ENCODE results near the gene ALS2CL.

The ALS2CL gene

DNA sequence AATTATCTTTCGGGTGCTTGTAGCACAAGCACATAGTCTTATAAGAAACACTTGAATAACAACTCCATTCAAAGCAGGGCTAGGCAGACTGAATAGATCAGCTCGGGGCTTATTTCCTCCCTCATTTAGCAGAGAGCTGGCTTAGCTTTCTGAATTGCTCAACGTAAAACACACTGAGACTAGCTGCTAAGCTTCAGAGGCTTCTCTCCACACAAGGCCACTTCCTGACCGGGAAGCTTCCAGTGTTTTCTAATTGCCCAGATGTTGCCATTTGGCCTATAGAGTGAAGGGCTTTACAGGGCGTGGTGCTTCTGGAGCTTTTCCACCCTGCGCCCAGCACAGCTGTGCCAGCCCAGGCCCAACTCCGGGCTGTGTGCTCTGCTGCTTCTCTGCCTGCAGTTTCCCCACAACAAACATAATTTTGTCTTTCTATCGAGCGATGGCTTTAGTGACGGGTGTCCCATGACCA is 64.5 kb downstream of the ALS2CL start:
- DNase-seq, result no peak

DNA sequence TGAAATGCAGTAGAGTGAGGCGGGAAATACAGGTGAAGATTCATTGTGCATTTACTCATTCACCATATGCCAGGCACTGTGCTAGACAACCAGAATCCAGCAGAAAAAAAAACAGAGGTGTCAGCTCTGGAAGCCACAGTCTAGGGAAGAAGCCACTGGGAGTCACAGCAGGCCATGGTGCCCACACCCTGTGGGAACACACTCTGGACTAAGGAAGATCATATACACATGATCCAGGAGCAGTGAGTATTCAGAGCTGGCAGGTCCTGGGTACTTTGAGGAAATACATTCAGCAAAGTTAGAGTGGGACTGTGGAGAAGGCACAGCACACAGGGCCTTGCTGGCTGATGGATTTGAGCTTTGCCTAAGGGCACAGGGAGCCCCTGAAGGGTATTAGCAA is 66.4 kb downstream of the ALS2CL start:
- no peak for DNase-seq

DNA sequence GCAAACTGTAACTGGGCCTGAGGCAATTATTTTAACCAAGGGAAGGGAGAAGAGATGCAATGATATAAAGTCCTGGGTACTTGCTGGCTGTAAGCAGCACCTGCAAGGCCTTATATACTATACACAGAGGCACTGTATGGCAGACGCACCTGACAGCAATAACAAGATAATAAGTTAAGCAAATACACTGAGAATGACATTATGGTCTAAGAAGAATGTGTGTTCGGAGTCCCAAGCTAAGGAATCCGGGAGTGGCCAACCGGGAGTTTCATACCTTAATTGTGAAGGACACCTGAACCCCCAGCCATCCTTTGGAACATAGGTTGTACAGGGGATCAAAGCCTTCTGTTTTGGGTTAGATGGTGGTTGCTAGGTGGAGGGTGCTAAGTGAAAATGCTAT is 67.4 kb downstream of the ALS2CL start:
- DNase-seq, result no peak

DNA sequence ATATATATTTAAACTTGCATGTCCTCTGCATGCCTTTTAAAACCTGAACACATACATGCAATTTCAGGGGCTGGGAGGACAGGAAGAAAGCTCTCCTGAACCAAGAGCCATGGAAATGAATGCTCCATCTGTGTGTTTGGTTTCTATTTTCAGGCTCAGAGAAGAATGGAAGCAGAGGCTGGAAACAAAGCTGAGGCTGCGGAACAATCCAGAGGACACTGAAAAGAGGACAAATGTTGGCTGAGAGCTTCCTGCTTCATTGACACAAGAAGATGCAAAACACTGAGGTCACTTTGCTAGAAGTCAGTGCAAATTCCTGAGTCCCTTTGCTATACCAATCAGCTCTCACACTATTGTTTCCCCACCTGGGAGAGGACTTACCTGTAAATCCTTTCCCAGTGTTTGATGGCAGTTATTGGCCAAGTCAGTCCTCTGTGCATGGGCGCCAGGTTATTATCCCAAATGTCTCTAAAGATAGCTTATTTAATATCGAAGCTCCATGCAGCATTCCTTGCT is 68.4 kb downstream of the ALS2CL start:
- DNase-seq, result peak; percentile 59

DNA sequence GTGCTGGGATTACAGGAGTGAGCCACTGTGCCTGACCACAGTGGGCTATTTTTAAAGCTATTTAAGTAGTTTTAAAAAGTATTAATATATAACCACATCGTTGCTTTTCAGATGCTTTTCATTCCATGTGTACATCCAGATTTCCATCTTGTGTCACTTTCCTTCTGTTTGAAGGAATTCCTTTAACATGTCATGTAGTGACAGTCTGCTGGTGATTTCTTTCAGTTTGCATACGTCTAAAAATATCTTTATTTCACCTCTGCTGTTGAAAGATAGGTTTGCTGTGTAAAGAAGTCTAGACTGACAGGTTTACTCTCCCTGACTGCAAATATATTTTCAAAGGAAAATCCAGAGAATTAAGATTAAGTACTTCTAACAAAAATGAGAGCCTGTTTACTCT is 68.9 kb downstream of the ALS2CL start:
- no peak for DNase-seq

DNA sequence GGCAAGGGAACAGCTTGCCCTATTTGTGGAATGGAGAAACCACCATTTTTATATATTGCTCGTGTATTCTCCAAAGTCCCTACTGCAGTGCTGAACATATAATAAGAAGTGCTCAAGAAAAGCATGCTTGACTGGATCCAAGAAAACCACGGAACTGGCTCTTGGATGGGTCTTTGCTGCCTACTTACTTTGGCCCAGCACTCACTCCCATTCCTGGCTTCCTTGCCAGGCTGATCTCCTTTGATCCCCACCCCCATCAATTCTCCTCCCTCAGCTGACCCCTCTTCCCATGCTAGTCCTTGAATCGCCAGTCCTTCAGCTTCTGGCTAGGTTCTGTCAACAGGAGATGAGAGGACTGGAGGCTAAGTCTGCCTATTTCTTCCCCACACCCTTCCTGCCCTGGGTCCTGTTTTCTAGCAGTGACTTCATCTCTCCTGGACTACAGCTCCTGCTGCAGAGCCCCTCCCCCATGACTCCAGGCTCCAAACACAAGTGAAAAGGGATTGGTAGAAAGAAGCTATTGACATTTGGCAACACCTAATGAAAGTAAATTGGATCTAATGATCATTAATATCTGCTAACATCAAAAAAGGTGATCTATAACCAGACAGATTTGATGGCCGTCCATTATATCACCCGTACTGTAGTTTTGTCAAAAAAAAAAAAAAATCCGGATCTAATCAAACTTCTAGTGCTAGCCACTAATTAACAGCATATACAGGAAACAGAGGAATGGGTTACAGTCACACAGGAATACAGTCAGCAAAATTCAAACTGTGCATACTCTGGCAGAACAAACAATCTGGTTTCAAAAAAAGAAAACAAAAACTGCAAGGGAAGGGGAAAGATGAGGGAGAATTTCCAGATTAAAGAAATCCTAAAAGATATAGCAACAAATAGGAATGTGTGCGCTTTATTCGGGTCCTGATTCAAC is 73.4 kb downstream of the ALS2CL start:
- no peak for DNase-seq

All from NCI-H2029 (cell line).